ENCODE data around the gene DTHD1.

- TF ChIP-seq, protein P1, sequence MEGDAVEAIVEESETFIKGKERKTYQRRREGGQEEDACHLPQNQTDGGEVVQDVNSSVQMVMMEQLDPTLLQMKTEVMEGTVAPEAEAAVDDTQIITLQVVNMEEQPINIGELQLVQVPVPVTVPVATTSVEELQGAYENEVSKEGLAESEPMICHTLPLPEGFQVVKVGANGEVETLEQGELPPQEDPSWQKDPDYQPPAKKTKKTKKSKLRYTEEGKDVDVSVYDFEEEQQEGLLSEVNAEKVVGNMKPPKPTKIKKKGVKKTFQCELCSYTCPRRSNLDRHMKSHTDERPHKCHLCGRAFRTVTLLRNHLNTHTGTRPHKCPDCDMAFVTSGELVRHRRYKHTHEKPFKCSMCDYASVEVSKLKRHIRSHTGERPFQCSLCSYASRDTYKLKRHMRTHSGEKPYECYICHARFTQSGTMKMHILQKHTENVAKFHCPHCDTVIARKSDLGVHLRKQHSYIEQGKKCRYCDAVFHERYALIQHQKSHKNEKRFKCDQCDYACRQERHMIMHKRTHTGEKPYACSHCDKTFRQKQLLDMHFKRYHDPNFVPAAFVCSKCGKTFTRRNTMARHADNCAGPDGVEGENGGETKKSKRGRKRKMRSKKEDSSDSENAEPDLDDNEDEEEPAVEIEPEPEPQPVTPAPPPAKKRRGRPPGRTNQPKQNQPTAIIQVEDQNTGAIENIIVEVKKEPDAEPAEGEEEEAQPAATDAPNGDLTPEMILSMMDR (conservative IDR thresholded peaks at IDR 0.05; ENCODE audit: low read depth, low read length): no peak
- TF ChIP-seq EZH2 (IDR thresholded peaks at IDR 0.05; ENCODE audit: borderline replicate concordance, low read depth, low read length, poor library complexity, severe bottlenecking): no peak
Measured at GRCh38 chr4:36251983-36252382, 29.4 kb upstream of the DTHD1 start.

Data from A673 (cell line).